HEK293 (cell line): ENCODE results near the gene TSC22D1.

ENCODE experiments used
- IKZF3 ChIP-seq: fragments of 450-650 bp; IDR thresholded peaks from 2 replicates; pipeline ENCODE4 v1.5.0; 2018; ENCODE audit warnings: missing biosample characterization, mild to moderate bottlenecking, missing genetic modification characterization, moderate library complexity
- KLF9 ChIP-seq: fragments of 450-650 bp; formaldehyde crosslinking; IDR thresholded peaks from 2 replicates; pipeline ENCODE4 v1.5.1; 2016; ENCODE audit warnings: missing biosample characterization, missing genetic modification characterization, low read depth
- MYNN ChIP-seq: fragments of 450-650 bp; formaldehyde crosslinking; IDR thresholded peaks from 2 replicates; pipeline ENCODE4 v1.5.1; 2016; ENCODE audit warnings: missing biosample characterization, missing genetic modification characterization, borderline replicate concordance
- MZF1 ChIP-seq: fragments of 450-650 bp; formaldehyde crosslinking; IDR thresholded peaks from 2 replicates; pipeline ENCODE4 v1.5.1; 2017; ENCODE audit warnings: missing biosample characterization, missing genetic modification characterization, borderline replicate concordance
- PRDM1 ChIP-seq: fragments of 450-650 bp; formaldehyde crosslinking; IDR thresholded peaks from 2 replicates; pipeline ENCODE4; 2016; ENCODE audit warnings: missing biosample characterization, missing genetic modification characterization
- WT1 ChIP-seq: fragments of 450-650 bp; formaldehyde crosslinking; IDR thresholded peaks from 2 replicates; pipeline ENCODE4 v1.5.1; 2016; ENCODE audit warnings: missing biosample characterization, missing genetic modification characterization
- ZBTB7A ChIP-seq: fragments of 450-650 bp; formaldehyde crosslinking; IDR thresholded peaks from 2 replicates; pipeline ENCODE4 v1.5.1; 2016; ENCODE audit warnings: low read depth, missing biosample characterization, missing genetic modification characterization
- ZFP3 ChIP-seq: fragments of 450-650 bp; formaldehyde crosslinking; IDR thresholded peaks from 2 replicates; pipeline ENCODE4 v1.5.1; 2016; ENCODE audit warnings: low read depth, missing biosample characterization, missing genetic modification characterization
- ZNF138 ChIP-seq: fragments of 450-650 bp; formaldehyde crosslinking; IDR thresholded peaks from 2 replicates; pipeline ENCODE4 v1.5.1; 2016; ENCODE audit warnings: missing biosample characterization, missing genetic modification characterization, borderline replicate concordance
- ZNF146 ChIP-seq: fragments of 450-650 bp; formaldehyde crosslinking; IDR thresholded peaks from 2 replicates; pipeline ENCODE4 v1.5.1; 2016; ENCODE audit warnings: missing biosample characterization, missing genetic modification characterization
- ZNF239 ChIP-seq: fragments of 450-650 bp; formaldehyde crosslinking; IDR thresholded peaks from 2 replicates; pipeline ENCODE4 v1.5.1; 2016; ENCODE audit warnings: missing biosample characterization, missing genetic modification characterization
- ZNF416 ChIP-seq: fragments of 450-650 bp; formaldehyde crosslinking; IDR thresholded peaks from 2 replicates; pipeline ENCODE4 v1.5.1; 2016; ENCODE audit warnings: missing biosample characterization, missing genetic modification characterization
- ZNF473 ChIP-seq: fragments of 450-650 bp; formaldehyde crosslinking; IDR thresholded peaks from 2 replicates; pipeline ENCODE4 v1.5.1; 2017; ENCODE audit warnings: missing biosample characterization, missing genetic modification characterization
- ZNF510 ChIP-seq: fragments of 450-650 bp; formaldehyde crosslinking; IDR thresholded peaks from 2 replicates; pipeline ENCODE4 v1.5.1; 2018; ENCODE audit warnings: mild to moderate bottlenecking, missing genetic modification characterization, missing biosample characterization; ENCODE audit not compliant: insufficient replicate concordance
- ZNF514 ChIP-seq: fragments of 450-650 bp; formaldehyde crosslinking; IDR thresholded peaks from 2 replicates; pipeline ENCODE4 v1.5.1; 2016; ENCODE audit warnings: missing biosample characterization, missing genetic modification characterization
- ZNF548 ChIP-seq: fragments of 450-650 bp; formaldehyde crosslinking; IDR thresholded peaks from 2 replicates; pipeline ENCODE4 v1.5.1; 2016; ENCODE audit warnings: missing biosample characterization, missing genetic modification characterization
- ZNF623 ChIP-seq: fragments of 450-650 bp; formaldehyde crosslinking; IDR thresholded peaks from 2 replicates; pipeline ENCODE4 v1.5.1; 2016; ENCODE audit warnings: missing biosample characterization, missing genetic modification characterization
- ZNF624 ChIP-seq: fragments of 450-650 bp; formaldehyde crosslinking; IDR thresholded peaks from 2 replicates; pipeline ENCODE4 v1.5.1; 2017; ENCODE audit warnings: missing biosample characterization, missing genetic modification characterization
- ZNF777 ChIP-seq: fragments of 450-650 bp; formaldehyde crosslinking; IDR thresholded peaks from 2 replicates; pipeline ENCODE4 v1.5.1; 2017; ENCODE audit warnings: missing biosample characterization, missing genetic modification characterization, borderline replicate concordance
- ZNF785 ChIP-seq: fragments of 450-650 bp; formaldehyde crosslinking; IDR thresholded peaks from 2 replicates; pipeline ENCODE4 v1.5.1; 2016; ENCODE audit warnings: missing biosample characterization, missing genetic modification characterization
- ZNF791 ChIP-seq: fragments of 450-650 bp; formaldehyde crosslinking; IDR thresholded peaks from 2 replicates; pipeline ENCODE4 v1.5.1; 2016; ENCODE audit warnings: missing biosample characterization, missing genetic modification characterization
- ZNF843 ChIP-seq: fragments of 450-650 bp; formaldehyde crosslinking; IDR thresholded peaks from 2 replicates; pipeline ENCODE4 v1.5.1; 2016; ENCODE audit warnings: missing biosample characterization, missing genetic modification characterization
- ZSCAN23 ChIP-seq: fragments of 450-650 bp; formaldehyde crosslinking; IDR thresholded peaks from 2 replicates; pipeline ENCODE4 v1.5.1; 2016; ENCODE audit warnings: missing biosample characterization, missing genetic modification characterization
- TF ChIP-seq, protein P1 (sequence below): fragments of 450-650 bp; formaldehyde crosslinking; IDR thresholded peaks from 2 replicates; pipeline ENCODE4 v1.5.0; 2017; ENCODE audit warnings: missing biosample characterization, missing genetic modification characterization, borderline replicate concordance
- TF ChIP-seq, protein P2 (sequence below): fragments of 450-650 bp; formaldehyde crosslinking; IDR thresholded peaks from 2 replicates; pipeline ENCODE4 v1.5.1; 2016; ENCODE audit warnings: missing biosample characterization, missing genetic modification characterization, low read depth
- TF ChIP-seq, protein P3 (sequence below): fragments of 450-650 bp; formaldehyde crosslinking; IDR thresholded peaks from 2 replicates; pipeline ENCODE4 v1.5.1; 2016; ENCODE audit warnings: missing biosample characterization, missing genetic modification characterization, borderline replicate concordance
- TF ChIP-seq, protein P4 (sequence below): fragments of 450-650 bp; formaldehyde crosslinking; IDR thresholded peaks from 2 replicates; pipeline ENCODE4 v1.5.1; 2017; ENCODE audit warnings: missing biosample characterization, mild to moderate bottlenecking, missing genetic modification characterization, moderate library complexity
- TF ChIP-seq, protein P5 (sequence below): fragments of 450-650 bp; formaldehyde crosslinking; IDR thresholded peaks from 2 replicates; pipeline ENCODE4 v1.5.1; 2016; ENCODE audit warnings: missing biosample characterization, missing genetic modification characterization

Gene TSC22D1

DNA sequence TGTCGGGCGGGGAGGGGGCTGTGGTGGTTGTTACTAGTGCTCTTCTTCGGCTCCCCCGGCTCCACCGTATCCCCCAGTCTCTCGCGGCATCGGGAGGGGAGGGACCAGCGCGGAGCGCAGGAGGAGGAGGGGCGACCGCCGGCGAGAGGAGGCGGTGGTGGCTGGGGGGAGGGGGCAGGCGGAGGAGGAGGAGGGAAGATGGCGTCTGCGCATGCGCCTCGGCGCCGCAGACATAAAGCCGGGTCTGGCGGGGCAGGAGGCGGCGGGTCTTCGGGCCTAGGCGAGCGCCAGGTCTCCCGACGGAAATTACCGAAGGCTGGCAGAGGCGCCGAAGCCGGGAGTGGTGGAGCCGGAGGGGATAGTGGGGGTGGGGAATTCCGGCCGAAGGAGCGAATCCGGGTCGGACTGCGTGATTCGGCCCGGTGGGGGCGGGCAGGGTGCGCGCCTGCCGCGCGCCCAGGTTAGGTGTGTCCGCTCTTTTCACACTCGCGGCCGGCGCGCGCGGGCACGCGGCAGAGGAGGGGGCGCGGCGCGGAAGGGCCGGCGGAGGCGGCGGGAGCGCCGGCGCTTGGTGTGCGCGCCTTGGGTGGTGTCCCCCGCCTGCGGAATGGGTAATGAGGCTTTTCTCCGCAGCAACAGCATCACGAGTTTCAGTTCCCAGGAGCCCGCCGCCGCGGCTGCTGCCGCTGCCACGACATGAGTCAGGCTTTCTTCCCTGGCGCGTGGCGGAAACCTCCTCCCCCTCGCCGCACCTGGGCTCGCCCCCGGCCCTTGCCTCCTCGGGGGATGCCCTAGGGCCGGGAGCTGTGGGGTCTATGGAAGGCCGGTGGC is 1.3 kb upstream of the TSC22D1 start (continued):
- TF ChIP-seq, protein P1, sequence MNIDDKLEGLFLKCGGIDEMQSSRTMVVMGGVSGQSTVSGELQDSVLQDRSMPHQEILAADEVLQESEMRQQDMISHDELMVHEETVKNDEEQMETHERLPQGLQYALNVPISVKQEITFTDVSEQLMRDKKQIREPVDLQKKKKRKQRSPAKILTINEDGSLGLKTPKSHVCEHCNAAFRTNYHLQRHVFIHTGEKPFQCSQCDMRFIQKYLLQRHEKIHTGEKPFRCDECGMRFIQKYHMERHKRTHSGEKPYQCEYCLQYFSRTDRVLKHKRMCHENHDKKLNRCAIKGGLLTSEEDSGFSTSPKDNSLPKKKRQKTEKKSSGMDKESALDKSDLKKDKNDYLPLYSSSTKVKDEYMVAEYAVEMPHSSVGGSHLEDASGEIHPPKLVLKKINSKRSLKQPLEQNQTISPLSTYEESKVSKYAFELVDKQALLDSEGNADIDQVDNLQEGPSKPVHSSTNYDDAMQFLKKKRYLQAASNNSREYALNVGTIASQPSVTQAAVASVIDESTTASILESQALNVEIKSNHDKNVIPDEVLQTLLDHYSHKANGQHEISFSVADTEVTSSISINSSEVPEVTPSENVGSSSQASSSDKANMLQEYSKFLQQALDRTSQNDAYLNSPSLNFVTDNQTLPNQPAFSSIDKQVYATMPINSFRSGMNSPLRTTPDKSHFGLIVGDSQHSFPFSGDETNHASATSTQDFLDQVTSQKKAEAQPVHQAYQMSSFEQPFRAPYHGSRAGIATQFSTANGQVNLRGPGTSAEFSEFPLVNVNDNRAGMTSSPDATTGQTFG (tag by site-specific recombination): no peak
- TF ChIP-seq ZNF777 (tag by site-specific recombination) (no peak), ZSCAN23 (no peak), ZNF416 (no peak), ZNF514 (tag by site-specific recombination) (no peak), PRDM1 (no peak), ZNF239 (tag by site-specific recombination) (no peak), ZNF146 (0 out of 2 replicates have a peak, but pooled peaks have one; percentile 18), MZF1 (tag by site-specific recombination) (no peak), ZBTB7A (tag by site-specific recombination) (peak; percentile 82; the same call in 1 of the 2 replicates), ZFP3 (tag by site-specific recombination) (no peak), KLF9 (peak; percentile 76), WT1 (tag by site-specific recombination) (peak; percentile 58), ZNF791 (tag by site-specific recombination) (no peak), ZNF548 (tag by site-specific recombination) (no peak), IKZF3 (tag by site-specific recombination) (peak; percentile 87), ZNF510 (tag by site-specific recombination) (no peak), ZNF624 (no peak), MYNN (tag by site-specific recombination) (no peak), ZNF623 (0 out of 2 replicates have a peak, but pooled peaks have one; percentile 21), ZNF473 (tag by site-specific recombination) (no peak), ZNF843 (no peak), ZNF138 (tag by site-specific recombination) (no peak), ZNF785 (no peak)
- TF ChIP-seq, protein P2, sequence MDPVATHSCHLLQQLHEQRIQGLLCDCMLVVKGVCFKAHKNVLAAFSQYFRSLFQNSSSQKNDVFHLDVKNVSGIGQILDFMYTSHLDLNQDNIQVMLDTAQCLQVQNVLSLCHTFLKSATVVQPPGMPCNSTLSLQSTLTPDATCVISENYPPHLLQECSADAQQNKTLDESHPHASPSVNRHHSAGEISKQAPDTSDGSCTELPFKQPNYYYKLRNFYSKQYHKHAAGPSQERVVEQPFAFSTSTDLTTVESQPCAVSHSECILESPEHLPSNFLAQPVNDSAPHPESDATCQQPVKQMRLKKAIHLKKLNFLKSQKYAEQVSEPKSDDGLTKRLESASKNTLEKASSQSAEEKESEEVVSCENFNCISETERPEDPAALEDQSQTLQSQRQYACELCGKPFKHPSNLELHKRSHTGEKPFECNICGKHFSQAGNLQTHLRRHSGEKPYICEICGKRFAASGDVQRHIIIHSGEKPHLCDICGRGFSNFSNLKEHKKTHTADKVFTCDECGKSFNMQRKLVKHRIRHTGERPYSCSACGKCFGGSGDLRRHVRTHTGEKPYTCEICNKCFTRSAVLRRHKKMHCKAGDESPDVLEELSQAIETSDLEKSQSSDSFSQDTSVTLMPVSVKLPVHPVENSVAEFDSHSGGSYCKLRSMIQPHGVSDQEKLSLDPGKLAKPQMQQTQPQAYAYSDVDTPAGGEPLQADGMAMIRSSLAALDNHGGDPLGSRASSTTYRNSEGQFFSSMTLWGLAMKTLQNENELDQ (tag by site-specific recombination): no peak
- TF ChIP-seq, protein P3, sequence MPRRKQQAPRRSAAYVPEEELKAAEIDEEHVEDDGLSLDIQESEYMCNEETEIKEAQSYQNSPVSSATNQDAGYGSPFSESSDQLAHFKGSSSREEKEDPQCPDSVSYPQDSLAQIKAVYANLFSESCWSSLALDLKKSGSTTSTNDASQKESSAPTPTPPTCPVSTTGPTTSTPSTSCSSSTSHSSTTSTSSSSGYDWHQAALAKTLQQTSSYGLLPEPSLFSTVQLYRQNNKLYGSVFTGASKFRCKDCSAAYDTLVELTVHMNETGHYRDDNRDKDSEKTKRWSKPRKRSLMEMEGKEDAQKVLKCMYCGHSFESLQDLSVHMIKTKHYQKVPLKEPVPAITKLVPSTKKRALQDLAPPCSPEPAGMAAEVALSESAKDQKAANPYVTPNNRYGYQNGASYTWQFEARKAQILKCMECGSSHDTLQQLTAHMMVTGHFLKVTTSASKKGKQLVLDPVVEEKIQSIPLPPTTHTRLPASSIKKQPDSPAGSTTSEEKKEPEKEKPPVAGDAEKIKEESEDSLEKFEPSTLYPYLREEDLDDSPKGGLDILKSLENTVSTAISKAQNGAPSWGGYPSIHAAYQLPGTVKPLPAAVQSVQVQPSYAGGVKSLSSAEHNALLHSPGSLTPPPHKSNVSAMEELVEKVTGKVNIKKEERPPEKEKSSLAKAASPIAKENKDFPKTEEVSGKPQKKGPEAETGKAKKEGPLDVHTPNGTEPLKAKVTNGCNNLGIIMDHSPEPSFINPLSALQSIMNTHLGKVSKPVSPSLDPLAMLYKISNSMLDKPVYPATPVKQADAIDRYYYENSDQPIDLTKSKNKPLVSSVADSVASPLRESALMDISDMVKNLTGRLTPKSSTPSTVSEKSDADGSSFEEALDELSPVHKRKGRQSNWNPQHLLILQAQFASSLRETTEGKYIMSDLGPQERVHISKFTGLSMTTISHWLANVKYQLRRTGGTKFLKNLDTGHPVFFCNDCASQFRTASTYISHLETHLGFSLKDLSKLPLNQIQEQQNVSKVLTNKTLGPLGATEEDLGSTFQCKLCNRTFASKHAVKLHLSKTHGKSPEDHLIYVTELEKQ (tag by site-specific recombination): 0 out of 2 replicates have a peak, but pooled peaks have one; percentile 24
- TF ChIP-seq, protein P4, sequence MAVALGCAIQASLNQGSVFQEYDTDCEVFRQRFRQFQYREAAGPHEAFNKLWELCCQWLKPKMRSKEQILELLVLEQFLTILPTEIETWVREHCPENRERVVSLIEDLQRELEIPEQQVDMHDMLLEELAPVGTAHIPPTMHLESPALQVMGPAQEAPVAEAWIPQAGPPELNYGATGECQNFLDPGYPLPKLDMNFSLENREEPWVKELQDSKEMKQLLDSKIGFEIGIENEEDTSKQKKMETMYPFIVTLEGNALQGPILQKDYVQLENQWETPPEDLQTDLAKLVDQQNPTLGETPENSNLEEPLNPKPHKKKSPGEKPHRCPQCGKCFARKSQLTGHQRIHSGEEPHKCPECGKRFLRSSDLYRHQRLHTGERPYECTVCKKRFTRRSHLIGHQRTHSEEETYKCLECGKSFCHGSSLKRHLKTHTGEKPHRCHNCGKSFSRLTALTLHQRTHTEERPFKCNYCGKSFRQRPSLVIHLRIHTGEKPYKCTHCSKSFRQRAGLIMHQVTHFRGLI (tag by site-specific recombination): no peak
- TF ChIP-seq, protein P5, sequence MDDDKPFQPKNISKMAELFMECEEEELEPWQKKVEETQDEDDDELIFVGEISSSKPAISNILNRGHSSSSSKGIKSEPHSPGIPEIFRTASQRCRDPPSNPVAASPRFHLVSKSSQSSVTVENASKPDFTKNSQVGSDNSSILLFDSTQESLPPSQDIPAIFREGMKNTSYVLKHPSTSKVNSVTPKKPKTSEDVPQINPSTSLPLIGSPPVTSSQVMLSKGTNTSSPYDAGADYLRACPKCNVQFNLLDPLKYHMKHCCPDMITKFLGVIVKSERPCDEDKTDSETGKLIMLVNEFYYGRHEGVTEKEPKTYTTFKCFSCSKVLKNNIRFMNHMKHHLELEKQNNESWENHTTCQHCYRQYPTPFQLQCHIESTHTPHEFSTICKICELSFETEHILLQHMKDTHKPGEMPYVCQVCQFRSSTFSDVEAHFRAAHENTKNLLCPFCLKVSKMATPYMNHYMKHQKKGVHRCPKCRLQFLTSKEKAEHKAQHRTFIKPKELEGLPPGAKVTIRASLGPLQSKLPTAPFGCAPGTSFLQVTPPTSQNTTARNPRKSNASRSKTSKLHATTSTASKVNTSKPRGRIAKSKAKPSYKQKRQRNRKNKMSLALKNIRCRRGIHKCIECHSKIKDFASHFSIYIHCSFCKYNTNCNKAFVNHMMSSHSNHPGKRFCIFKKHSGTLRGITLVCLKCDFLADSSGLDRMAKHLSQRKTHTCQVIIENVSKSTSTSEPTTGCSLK: no peak
